Measurements from ENCODE around the gene PPP1R9B.

- TF ChIP-seq, protein P1, sequence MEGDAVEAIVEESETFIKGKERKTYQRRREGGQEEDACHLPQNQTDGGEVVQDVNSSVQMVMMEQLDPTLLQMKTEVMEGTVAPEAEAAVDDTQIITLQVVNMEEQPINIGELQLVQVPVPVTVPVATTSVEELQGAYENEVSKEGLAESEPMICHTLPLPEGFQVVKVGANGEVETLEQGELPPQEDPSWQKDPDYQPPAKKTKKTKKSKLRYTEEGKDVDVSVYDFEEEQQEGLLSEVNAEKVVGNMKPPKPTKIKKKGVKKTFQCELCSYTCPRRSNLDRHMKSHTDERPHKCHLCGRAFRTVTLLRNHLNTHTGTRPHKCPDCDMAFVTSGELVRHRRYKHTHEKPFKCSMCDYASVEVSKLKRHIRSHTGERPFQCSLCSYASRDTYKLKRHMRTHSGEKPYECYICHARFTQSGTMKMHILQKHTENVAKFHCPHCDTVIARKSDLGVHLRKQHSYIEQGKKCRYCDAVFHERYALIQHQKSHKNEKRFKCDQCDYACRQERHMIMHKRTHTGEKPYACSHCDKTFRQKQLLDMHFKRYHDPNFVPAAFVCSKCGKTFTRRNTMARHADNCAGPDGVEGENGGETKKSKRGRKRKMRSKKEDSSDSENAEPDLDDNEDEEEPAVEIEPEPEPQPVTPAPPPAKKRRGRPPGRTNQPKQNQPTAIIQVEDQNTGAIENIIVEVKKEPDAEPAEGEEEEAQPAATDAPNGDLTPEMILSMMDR (IDR thresholded peaks at IDR 0.05; ENCODE audit: borderline replicate concordance, extremely low read depth, low read length, poor library complexity, severe bottlenecking), result no peak
- TF ChIP-seq EZH2 (IDR thresholded peaks at IDR 0.05; ENCODE audit: borderline replicate concordance, low read depth, low read length, severe bottlenecking), result no peak
Observed at GRCh38 chr17:50096092-50096491, 54.4 kb downstream of the PPP1R9B start.
